ENCODE data around the gene FHIT.

The FHIT gene

DNA sequence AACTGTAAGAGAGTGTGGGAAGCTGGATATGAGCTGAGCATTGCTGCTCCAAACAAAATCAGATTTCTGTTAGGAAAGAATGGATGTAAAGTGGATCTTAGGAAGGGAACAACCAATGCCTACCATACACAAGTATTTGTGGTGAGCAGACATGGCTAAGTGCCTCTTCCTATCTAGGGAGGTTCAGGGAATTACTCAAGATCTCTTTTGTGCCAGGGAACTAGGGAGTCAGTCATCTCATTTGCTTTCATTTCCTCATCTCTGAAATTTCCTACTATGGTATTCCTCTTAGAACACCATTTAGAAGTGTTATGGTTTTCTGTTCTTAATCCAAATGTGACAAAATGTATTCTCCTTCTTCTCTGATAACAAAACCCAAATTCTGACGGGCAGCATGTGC, 396.5 kb downstream of the FHIT start:
- TF ChIP-seq SIN3A (IDR thresholded peaks at IDR 0.05; ENCODE audit: borderline replicate concordance, insufficient read depth, low read length) (no peak), POLR2AphosphoS5 (IDR thresholded peaks at IDR 0.05; ENCODE audit: low read depth, low read length) (no peak), FOXP2 (optimal IDR thresholded peaks at IDR 0.05; ENCODE audit: borderline replicate concordance, extremely low read depth, extremely low read length, insufficient read depth) (no peak), REST (IDR thresholded peaks at IDR 0.05; ENCODE audit: insufficient read depth in 1 of 2, low read depth in 2 of 2, low read length in 2 of 2) (no peak)

DNA sequence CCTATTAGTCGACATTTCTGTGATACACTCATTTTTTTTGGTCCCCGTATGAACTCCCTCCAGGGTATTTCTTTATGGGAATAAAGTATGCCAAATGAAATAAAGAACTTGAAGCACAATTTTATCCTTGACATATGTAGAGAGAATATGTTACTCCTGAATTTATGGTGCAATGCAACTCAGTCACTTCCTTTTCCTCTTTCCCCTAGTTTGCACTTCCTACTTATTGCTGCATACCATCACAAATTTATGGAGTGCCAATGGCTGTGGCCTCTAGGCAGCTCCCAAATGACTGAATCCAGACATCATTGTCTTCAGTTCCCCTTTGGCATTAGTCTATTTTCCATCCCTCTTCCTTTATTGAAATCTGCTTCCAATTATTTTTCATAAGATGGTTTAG, 403.5 kb downstream of the FHIT start:
- TF ChIP-seq SIN3A (IDR thresholded peaks at IDR 0.05; ENCODE audit: borderline replicate concordance, insufficient read depth, low read length) (no peak), REST (IDR thresholded peaks at IDR 0.05; ENCODE audit: insufficient read depth in 1 of 2, low read depth in 2 of 2, low read length in 2 of 2) (no peak), FOXP2 (optimal IDR thresholded peaks at IDR 0.05; ENCODE audit: borderline replicate concordance, extremely low read depth, extremely low read length, insufficient read depth) (no peak), POLR2AphosphoS5 (IDR thresholded peaks at IDR 0.05; ENCODE audit: low read depth, low read length) (no peak)

- TF ChIP-seq FOXP2 (optimal IDR thresholded peaks at IDR 0.05; ENCODE audit: borderline replicate concordance, extremely low read depth, extremely low read length, insufficient read depth) (no peak), POLR2AphosphoS5 (IDR thresholded peaks at IDR 0.05; ENCODE audit: low read depth, low read length) (no peak), SIN3A (IDR thresholded peaks at IDR 0.05; ENCODE audit: borderline replicate concordance, insufficient read depth, low read length) (no peak), TAF1 (IDR thresholded peaks at IDR 0.05; ENCODE audit: borderline replicate concordance, insufficient read depth, low read length) (no peak), REST (IDR thresholded peaks at IDR 0.05; ENCODE audit: insufficient read depth in 1 of 2, low read depth in 2 of 2, low read length in 2 of 2) (no peak)
These were observed 407.0 kb downstream of the FHIT start for GRCh38 chr3:60844256-60844655.

DNA sequence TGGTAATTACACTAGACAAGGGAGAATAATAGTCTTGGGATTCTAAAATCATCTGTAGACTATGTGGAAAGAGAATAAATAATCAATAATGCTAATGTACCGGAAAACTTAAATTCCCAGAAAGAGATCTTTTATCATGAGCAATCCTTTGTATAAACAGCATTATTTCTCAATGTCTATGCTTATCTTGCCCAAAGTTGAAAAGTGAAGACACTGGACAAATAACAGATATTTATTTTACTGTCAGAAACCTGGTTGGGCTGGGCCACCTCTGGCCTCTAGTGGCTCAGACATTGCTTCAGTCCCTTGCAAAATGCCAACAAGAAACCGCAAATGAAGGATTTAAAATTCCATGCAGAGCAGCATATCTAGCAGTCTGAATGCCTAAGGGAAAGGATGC, 409.9 kb downstream of the FHIT start:
- TF ChIP-seq TAF1 (IDR thresholded peaks at IDR 0.05; ENCODE audit: borderline replicate concordance, insufficient read depth, low read length) = no peak
- TF ChIP-seq REST (IDR thresholded peaks at IDR 0.05; ENCODE audit: insufficient read depth in 1 of 2, low read depth in 2 of 2, low read length in 2 of 2) = no peak
- no peak for TF ChIP-seq FOXP2 (optimal IDR thresholded peaks at IDR 0.05; ENCODE audit: borderline replicate concordance, extremely low read depth, extremely low read length, insufficient read depth)
- no peak for TF ChIP-seq POLR2AphosphoS5 (IDR thresholded peaks at IDR 0.05; ENCODE audit: low read depth, low read length)
- TF ChIP-seq SIN3A (IDR thresholded peaks at IDR 0.05; ENCODE audit: borderline replicate concordance, insufficient read depth, low read length) = no peak

GRCh38 chr3:60839246-60839645, 412.0 kb downstream of the FHIT start:
- no peak for TF ChIP-seq FOXP2 (optimal IDR thresholded peaks at IDR 0.05; ENCODE audit: borderline replicate concordance, extremely low read depth, extremely low read length, insufficient read depth)
- TF ChIP-seq POLR2AphosphoS5 (IDR thresholded peaks at IDR 0.05; ENCODE audit: low read depth, low read length) = no peak
- TF ChIP-seq REST (IDR thresholded peaks at IDR 0.05; ENCODE audit: insufficient read depth in 1 of 2, low read depth in 2 of 2, low read length in 2 of 2) = no peak
- TF ChIP-seq SIN3A (IDR thresholded peaks at IDR 0.05; ENCODE audit: borderline replicate concordance, insufficient read depth, low read length) = no peak
- TF ChIP-seq TAF1 (IDR thresholded peaks at IDR 0.05; ENCODE audit: borderline replicate concordance, insufficient read depth, low read length) = no peak
